Liver (tissue), 3 donors: ENCODE measurements around the gene EPB41L1.

ENCODE experiments used
- CTCF ChIP-seq: fragments of 150-350 bp; IDR thresholded peaks from 2 replicates; pipeline ENCODE4 v1.5.1; 2017; ENCODE audit warnings: improper control_type of control experiment, low read depth, low read length; ENCODE audit not compliant: missing input control
- GABPA ChIP-seq, 2 donors: IDR thresholded peaks in 1 of 2; conservative IDR thresholded peaks in 1 of 2; 2 replicates each; pipeline ENCODE4 v1.6.1; 2016; ENCODE audit warnings: antibody characterized with exemption in 2 of 2, mild to moderate bottlenecking in 1 of 2, moderate library complexity in 1 of 2
- HNF4A ChIP-seq, 2 donors: conservative IDR thresholded peaks; 2 replicates each; pipeline ENCODE4 v1.6.1; 2016; ENCODE audit warnings: antibody characterized with exemption in 2 of 2, mild to moderate bottlenecking in 2 of 2
- REST ChIP-seq: IDR thresholded peaks from 2 replicates; pipeline ENCODE4 v1.6.1; 2016; ENCODE audit warnings: antibody characterized with exemption, mild to moderate bottlenecking
- RXRA ChIP-seq, 2 donors: IDR thresholded peaks; 2 replicates each; pipeline ENCODE4 v1.6.1; 2017 to 2018; ENCODE audit warnings: antibody characterized with exemption in 2 of 2, mild to moderate bottlenecking in 1 of 2
- TAF1 ChIP-seq: conservative IDR thresholded peaks from 2 replicates; pipeline ENCODE4 v1.6.1; 2016; ENCODE audit warnings: antibody characterized with exemption, mild to moderate bottlenecking
- ZBTB33 ChIP-seq: IDR thresholded peaks from 2 replicates; pipeline ENCODE4 v1.6.1; 2016; ENCODE audit warnings: antibody characterized with exemption
- donor health status: healthy.
- donor health status: healthy.

GRCh38 chr20:36158160-36158741, 3.7 kb downstream of the EPB41L1 start:
- TF ChIP-seq GABPA (IDR thresholded peaks at IDR 0.05 in 1 of 2, conservative IDR thresholded peaks at IDR 0.05 in 1 of 2) (no peak), CTCF (no peak), REST (no peak), ZBTB33 (no peak), HNF4A (conservative IDR thresholded peaks at IDR 0.05) (no peak), RXRA (IDR thresholded peaks at IDR 0.05) (no peak), TAF1 (no peak)
